RWPE1 (cell line): ENCODE results near the gene PTPN1.

Experiments used
- CTCF ChIA-PET: fragments of 350-600 bp; sonication (Branson Sonifier 250); formaldehyde crosslinking; extraction: SDS; loops from one replicate; lab custom pipeline; 2021; lab: Yijun Ruan, JAX
- POLR2A ChIA-PET: fragments of 400-600 bp; formaldehyde crosslinking; extraction: SDS; loops from one replicate; lab custom pipeline; 2020; ENCODE audit warnings: antibody characterized with exemption; ENCODE audit not compliant: low non-redundant PET; lab: Yijun Ruan, JAX
- DNase-seq: peaks from one replicate; pipeline ENCODE4 v3.0.0; 2012; ENCODE audit warnings: low spot score
- H3K27ac ChIP-seq: fragments of 450-650 bp; 2 replicates; pipeline ENCODE4 v1.5.1; 2017
- TF ChIP-seq, protein P1 (sequence below): fragments of 450-650 bp; conservative IDR thresholded peaks from 2 replicates; pipeline ENCODE4 v1.5.1; 2017; ENCODE audit warnings: low read depth, mild to moderate bottlenecking

PTPN1 gene

DNA sequence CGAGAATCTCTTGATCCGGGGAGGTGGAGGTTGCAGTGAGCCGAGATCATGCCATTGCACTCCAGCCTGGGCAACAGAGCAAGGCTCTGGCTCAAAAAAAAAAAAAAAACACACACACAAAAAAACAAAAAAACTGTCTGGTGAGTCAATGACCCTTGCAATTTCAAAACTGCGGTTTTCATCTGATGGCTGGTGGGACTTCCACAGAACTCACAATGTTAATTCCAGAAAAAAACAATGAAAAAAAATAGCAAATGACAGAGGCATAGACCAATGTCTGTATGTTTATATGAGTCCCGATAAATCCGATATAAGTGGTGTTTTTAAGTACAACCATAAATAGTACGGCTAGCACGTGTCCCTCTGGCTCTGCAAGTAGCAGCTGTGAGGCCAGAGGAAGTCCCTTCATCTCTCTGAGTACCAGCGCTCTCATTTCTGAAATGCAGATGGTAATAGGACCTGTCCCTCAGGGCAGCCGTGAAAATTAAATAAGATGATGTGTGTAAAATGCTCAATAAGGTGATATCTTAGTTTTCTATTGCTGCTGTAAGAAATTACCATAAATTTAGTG lies 21.9 kb upstream of the PTPN1 start:
- DNase-seq = no peak
- ChIA-PET POLR2A (no interaction called here), CTCF (interaction anchor here (1.6 kb wide), 1 partner anchor 88 kb away, joined by 6 read pairs; no protein-coding TSS in a partner anchor)
- TF ChIP-seq, protein P1, sequence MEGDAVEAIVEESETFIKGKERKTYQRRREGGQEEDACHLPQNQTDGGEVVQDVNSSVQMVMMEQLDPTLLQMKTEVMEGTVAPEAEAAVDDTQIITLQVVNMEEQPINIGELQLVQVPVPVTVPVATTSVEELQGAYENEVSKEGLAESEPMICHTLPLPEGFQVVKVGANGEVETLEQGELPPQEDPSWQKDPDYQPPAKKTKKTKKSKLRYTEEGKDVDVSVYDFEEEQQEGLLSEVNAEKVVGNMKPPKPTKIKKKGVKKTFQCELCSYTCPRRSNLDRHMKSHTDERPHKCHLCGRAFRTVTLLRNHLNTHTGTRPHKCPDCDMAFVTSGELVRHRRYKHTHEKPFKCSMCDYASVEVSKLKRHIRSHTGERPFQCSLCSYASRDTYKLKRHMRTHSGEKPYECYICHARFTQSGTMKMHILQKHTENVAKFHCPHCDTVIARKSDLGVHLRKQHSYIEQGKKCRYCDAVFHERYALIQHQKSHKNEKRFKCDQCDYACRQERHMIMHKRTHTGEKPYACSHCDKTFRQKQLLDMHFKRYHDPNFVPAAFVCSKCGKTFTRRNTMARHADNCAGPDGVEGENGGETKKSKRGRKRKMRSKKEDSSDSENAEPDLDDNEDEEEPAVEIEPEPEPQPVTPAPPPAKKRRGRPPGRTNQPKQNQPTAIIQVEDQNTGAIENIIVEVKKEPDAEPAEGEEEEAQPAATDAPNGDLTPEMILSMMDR = no peak
- no peak overlapping the region for H3K27ac ChIP-seq

GRCh38 chr20:50491168-50491567 lies 19.0 kb upstream of the PTPN1 start:
- TF ChIP-seq, protein P1 = no peak
- ChIA-PET POLR2A (interaction anchor here (0.7 kb wide), 1 partner anchor 19 kb away, joined by 5 read pairs; the partner anchor contains the start of gene PTPN1), CTCF (interaction anchor here (0.6 to 1.8 kb wide), 6 partner anchors 11 to 372 kb away, joined by 3 to 6 read pairs (median 4); partner anchors contain the start of gene CEBPB)
- peak overlapping the region; percentile 100 for H3K27ac ChIP-seq
- DNase-seq = no peak

- TF ChIP-seq, protein P1 = no peak
- ChIA-PET POLR2A (interaction anchor here (0.5 to 1.3 kb wide), 6 partner anchors 8 to 297 kb away, joined by 3 to 5 read pairs (median 4); partner anchors contain the start of gene PTPN1), CTCF (interaction anchor here (0.6 to 1.8 kb wide), 7 partner anchors 36 to 434 kb away, joined by 3 to 6 read pairs (median 4); partner anchors contain the start of gene CEBPB)
- H3K27ac ChIP-seq = peak overlapping the region; percentile 100
- peak; percentile 83 for DNase-seq
These were observed 18.1 kb upstream of the PTPN1 start for GRCh38 chr20:50491926-50492634.

GRCh38 chr20:50493881-50494253 lies 16.3 kb upstream of the PTPN1 start:
- ChIA-PET CTCF (interaction anchor here (0.7 to 1.3 kb wide), 4 partner anchors 15 to 315 kb away, joined by 3 to 5 read pairs (median 4); no protein-coding TSS in a partner anchor), POLR2A (no interaction called here)
- H3K27ac ChIP-seq = peak overlapping the region; percentile 100
- TF ChIP-seq, protein P1 = no peak
- no peak for DNase-seq

GRCh38 chr20:50494428-50494827 lies 15.8 kb upstream of the PTPN1 start:
- ChIA-PET CTCF (interaction anchor here (0.8 to 1.3 kb wide), 2 partner anchors 14 to 308 kb away, joined by 3 to 4 read pairs; no protein-coding TSS in a partner anchor), POLR2A (no interaction called here)
- DNase-seq = no peak
- peak overlapping the region; percentile 100 for H3K27ac ChIP-seq
- TF ChIP-seq, protein P1 = no peak

DNA sequence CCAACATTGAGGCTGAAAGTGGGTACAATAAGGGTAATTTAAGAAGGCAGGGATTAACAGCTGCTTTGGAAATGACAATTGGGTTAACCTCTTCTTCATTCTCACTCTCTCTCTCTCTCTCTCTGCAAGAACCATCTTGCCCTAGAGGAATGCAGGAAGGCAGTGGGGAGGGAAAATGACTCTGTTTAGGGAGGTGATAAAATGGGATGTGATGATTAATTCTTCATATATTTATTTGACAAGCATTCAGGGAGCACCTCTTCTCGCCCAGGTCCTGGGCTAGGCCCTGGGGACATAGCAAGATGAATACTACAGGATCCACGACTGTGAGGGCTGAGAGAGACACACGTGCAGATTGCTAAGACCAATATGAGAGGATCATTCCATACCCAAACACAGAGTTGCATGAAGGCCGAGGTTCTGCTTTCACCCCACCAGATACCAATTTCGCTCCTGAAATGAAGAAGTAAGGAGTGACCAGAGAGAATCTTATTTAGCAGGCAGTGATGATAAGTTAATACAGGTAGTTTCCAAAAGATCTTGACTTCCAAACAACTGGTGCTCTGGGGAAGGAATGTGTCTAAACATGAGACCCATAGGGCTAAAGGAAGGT lies 13.3 kb upstream of the PTPN1 start:
- peak; percentile 97 for DNase-seq
- ChIA-PET CTCF (interaction anchor here (0.6 kb wide), 1 partner anchor 318 kb away, joined by 4 read pairs; no protein-coding TSS in a partner anchor), POLR2A (no interaction called here)
- peak overlapping the region; percentile 87 for H3K27ac ChIP-seq
- TF ChIP-seq, protein P1 = no peak
